Measurements from ENCODE around the gene WDR43.

The WDR43 gene, protein sequence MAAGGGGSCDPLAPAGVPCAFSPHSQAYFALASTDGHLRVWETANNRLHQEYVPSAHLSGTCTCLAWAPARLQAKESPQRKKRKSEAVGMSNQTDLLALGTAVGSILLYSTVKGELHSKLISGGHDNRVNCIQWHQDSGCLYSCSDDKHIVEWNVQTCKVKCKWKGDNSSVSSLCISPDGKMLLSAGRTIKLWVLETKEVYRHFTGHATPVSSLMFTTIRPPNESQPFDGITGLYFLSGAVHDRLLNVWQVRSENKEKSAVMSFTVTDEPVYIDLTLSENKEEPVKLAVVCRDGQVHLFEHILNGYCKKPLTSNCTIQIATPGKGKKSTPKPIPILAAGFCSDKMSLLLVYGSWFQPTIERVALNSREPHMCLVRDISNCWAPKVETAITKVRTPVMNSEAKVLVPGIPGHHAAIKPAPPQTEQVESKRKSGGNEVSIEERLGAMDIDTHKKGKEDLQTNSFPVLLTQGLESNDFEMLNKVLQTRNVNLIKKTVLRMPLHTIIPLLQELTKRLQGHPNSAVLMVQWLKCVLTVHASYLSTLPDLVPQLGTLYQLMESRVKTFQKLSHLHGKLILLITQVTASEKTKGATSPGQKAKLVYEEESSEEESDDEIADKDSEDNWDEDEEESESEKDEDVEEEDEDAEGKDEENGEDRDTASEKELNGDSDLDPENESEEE

DNA sequence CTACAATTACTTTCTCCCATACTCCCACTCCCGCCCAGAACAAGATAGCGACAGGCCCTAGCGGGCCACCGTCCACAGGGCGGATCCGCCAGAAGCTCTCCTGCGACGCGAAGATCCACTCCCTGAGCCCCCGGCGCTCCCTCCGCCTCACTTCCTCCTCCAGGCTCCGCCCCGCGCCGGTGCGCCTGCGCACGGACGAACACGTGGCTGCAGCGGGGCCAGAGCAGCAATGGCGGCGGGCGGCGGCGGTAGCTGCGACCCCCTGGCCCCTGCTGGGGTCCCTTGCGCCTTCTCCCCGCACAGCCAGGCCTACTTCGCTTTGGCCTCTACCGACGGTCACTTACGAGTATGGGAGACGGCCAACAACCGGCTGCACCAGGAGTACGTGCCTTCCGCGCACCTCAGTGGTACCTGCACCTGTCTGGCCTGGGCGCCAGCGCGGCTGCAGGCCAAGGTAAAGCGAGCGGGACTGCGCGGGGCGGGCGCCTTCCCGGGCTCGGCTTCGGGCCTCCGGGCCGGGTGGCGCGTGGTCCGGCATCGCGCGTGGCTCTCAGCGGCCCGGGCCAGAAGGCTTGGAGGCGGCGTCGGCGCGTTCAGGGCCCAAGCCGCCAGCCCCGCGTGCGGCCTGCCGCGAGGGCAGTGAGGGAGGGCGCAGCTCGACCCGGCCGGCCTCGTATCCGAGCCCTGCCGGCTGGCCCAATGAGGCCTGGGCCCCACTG lies at the start of gene WDR43:
TSS of gene WDR43 (plus strand) at position 198 of the 719 bp plus-strand sequence. CDS start at position 230, 32 bp downstream.
- peak; percentile 93 to 96 for DNase-seq (ENCODE audit: low read depth in 2 of 2, low spot score in 1 of 2)

DNA sequence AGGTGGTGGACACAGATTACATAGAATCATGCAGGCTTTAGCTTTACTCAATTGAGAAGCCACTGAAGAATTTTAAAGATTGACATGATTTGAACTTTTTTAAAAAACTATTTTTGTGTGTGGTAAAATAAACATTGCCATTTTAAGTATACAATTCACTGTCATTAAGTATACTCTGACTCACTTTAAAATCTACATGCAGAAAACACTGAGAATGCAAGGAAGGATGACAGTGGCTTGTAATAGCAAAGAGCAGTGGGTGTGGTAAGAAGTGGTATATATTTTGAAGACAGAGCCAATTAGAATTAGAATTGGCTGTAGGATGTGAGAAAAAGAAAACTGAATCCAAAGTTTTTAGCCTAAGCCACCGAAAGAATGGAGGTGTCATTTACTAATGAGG lies 39.3 kb upstream of the WDR43 start:
- no peak for DNase-seq (ENCODE audit: low read depth in 2 of 2, low spot score in 1 of 2)

GRCh38 chr2:28855977-28856376 lies 38.5 kb upstream of the WDR43 start:
- DNase-seq (ENCODE audit: low read depth in 2 of 2, low spot score in 1 of 2), result no peak

DNA sequence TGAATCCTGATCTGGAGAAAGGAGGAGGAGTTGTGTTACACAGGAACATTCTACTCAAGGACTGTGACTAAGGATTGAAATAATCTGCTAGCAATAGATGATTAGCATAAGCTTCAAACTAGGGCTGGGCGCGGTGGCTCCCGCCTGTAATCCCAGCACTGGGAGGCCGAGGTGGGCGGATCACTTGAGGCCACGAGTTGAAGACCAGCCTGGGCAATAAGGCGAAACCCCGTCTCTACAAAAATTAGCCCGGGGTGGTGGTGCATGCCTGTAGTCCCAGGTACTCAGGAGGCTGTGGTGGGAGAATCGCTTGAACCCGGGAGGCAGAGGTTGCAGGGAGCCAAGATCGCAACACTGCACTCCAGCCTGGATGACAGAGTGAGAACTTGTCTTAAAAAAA lies 25.9 kb upstream of the WDR43 start:
- no peak for DNase-seq (ENCODE audit: low read depth in 2 of 2, low spot score in 1 of 2)

- DNase-seq (ENCODE audit: low read depth in 2 of 2, low spot score in 1 of 2), result no peak
Observed at GRCh38 chr2:28869494-28870145, 24.8 kb upstream of the WDR43 start.

DNA sequence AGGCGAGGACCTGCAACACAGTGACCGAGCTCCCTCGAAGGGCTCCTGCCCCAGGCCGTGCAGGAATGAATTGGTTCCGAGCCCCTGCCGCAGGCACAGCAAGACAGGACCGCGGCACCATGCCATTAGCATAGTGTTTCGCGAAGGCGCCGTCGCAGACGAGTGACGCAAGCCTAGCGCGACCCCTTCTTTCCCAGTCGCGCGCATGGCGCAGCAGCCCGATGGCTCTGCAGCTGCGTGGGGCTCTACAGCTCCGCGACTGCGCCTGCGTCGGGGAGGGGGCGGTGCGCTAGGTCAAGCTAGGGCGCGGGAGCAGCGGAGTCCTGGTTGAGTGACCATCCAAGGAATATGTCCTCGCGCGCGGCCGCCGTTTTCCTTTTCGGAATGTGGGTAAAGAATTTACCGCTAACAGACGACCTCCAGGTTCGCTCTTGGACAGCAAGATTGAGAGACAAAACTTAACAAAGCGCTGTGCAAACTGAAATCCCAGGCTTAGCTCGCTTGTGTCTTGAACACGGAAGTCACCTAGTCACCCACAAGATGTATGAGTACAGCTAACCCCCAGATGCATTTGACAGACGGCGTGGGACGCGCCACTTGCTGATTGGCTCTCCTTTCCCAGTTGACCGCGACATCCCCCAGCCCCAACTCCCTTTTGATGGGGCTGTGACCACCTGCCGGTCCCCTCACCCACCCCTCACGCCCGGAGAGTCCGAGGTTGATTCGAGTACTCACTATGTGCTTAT lies 24.1 kb upstream of the WDR43 start, which contains the start of gene TRMT61B:
TSS of gene TRMT61B (minus strand) at position 164 of the 746 bp plus-strand sequence. CDS start at position 132, 32 bp downstream.
- peak; percentile 96 to 98 for DNase-seq (ENCODE audit: low read depth in 2 of 2, low spot score in 1 of 2)

DNA sequence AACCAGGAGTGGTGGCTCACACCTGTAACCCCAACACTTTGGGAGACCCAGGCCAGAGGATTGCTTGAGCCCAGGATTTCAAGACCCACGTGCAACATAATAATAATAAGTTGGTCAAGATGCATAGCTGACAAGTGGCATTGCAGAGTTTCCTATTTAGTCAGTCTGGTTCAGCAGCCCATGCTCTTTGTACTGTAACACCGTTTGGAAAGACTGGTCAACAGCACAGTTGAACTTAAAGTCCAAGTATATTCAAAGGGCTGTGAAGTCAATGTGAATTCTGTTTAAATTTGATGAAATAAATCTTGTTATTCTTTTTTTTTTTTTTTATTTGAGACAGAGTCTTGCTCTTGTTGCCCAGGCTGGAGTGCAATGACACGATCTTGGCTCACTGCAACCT lies 22.8 kb upstream of the WDR43 start:
- DNase-seq (ENCODE audit: low read depth in 2 of 2, low spot score in 1 of 2), result no peak

GRCh38 chr2:28880193-28880592 lies 14.3 kb upstream of the WDR43 start:
- no peak for DNase-seq (ENCODE audit: low read depth in 2 of 2, low spot score in 1 of 2)

- DNase-seq (ENCODE audit: low read depth in 2 of 2, low spot score in 1 of 2), result no peak
Observed at GRCh38 chr2:28893488-28893887, 979 bp upstream of the WDR43 start.

GRCh38 chr2:28895189-28895893 lies 874 bp downstream of the WDR43 start:
- peak; percentile 20 for DNase-seq (ENCODE audit: low read depth in 2 of 2, low spot score in 1 of 2)

DNA sequence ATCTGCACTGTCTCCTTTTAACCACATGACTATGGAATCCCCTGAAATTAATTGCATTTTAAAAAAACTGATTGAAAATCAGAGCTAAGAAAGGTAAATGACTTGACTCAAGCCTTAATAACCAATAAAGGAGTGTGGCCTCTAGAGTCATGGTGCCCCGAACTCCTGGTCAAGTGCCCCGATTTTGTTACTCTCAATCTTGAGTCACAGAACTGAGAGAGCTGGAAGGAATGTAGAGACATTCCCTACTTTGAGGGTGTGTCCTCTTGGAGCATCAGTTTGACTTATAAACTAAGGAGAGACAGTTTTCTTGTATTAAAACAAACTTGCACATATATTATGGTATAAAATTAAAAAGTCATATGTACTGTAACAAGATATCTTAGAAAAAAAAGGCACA lies 2.4 kb downstream of the WDR43 start:
- no peak for DNase-seq (ENCODE audit: low read depth in 2 of 2, low spot score in 1 of 2)

GRCh38 chr2:28898048-28898447 lies 3.6 kb downstream of the WDR43 start:
- no peak for DNase-seq (ENCODE audit: low read depth in 2 of 2, low spot score in 1 of 2)

GRCh38 chr2:28901202-28901601 lies 6.7 kb downstream of the WDR43 start:
- no peak for DNase-seq (ENCODE audit: low read depth in 2 of 2, low spot score in 1 of 2)

- DNase-seq (ENCODE audit: low read depth in 2 of 2, low spot score in 1 of 2), result no peak
Observed at GRCh38 chr2:28901841-28902240, 7.4 kb downstream of the WDR43 start.

- DNase-seq (ENCODE audit: low read depth in 2 of 2, low spot score in 1 of 2), result no peak
Observed at GRCh38 chr2:28902584-28902983, 8.1 kb downstream of the WDR43 start.

DNA sequence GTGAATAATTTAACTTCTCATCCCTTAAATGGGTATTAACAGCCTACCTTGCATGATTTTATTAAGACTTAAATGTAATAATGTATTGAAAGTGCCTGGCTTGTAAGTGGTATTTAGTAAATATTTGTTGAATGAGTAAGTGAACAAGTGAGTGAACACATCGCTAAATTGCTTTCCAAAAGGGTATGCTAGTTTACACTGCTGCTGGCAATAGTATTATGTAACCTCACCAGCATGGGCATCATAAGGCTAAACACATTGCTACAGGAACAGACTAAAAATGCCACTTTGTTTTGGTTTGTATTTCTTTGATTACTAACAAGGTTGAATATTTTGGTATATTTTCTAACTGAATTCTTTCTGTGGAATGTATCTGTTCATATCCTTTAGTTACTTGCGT lies 9.8 kb downstream of the WDR43 start:
- no peak for DNase-seq (ENCODE audit: low read depth in 2 of 2, low spot score in 1 of 2)

DNA sequence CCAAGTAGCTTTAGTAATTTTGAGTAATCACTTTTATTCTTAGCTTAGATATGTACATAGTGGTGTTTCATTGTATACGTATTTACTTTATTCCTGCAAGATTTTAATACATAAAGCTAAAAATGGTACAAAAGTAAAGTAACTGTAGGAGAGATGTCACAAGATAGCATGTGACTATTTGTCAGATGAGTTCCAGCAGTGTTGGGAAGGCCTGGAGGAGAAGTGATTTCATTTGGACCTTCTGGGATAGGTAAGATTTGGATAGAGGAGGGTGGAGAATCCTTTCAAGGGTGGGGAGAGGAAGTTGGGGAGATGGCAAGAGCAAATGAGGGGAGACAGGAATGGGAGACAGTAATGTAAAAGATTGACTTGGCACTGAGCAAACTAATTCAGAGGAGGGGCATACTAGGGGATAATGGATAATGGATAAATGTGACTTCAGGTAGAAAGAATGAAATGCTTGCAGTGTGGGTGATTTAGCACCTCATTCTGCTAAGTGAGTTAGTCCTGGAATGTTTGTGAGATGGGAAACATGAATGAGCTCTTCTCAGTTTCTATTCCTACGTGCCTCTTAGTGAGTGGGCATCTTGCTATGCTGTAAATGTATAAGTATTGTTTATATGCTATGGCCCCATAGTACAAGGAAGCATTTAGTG lies 10.5 kb downstream of the WDR43 start:
- DNase-seq (ENCODE audit: low read depth in 2 of 2, low spot score in 1 of 2), result no peak

DNA sequence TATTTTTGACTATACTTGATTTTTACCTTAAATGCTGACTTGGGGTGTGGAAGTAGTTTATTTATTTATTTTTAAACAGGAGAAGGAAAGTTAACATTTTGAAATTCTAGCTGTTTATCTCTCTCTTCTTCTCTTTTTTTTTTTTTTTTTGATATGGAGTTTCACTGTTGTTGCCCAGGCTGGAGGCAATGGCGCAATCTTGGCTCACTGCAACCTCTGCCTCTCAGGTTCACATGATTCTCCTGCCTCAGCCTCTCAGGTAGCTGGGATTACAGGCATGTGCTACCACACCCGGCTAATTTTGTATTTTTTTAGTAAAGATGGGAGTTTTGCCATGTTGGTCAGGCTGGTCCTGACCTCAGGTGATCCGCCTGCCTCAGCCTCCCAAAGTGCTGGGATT lies 11.1 kb downstream of the WDR43 start:
- DNase-seq (ENCODE audit: low read depth in 2 of 2, low spot score in 1 of 2), result no peak

GRCh38 chr2:28906376-28906775 lies 11.9 kb downstream of the WDR43 start:
- no peak for DNase-seq (ENCODE audit: low read depth in 2 of 2, low spot score in 1 of 2)
